Endothelial cell of umbilical vein (primary cell): ENCODE measurements around the gene RANGRF. TPM values are rescaled to one million over a fixed set of nuclear protein-coding genes. Genes with fewer than 3 reads are reported as not detected.

Experiments used
- BruUV-seq: library from RNA; stranded (reverse); fragments of 400-500 nt; replicated peaks from 2 replicates; lab custom pipeline; 2021; lab: Mats Ljungman, UMichigan
- CTCF ChIA-PET: fragments of 300-600, 350-600 bp; sonication (Branson Sonifier 250); formaldehyde crosslinking; loops from one replicate; lab custom pipeline; 2021; ENCODE audit warnings: antibody characterized with exemption, inconsistent platforms; lab: Charles Lee
- POLR2A ChIA-PET: fragments of 300-600, 350-600 bp; sonication (Branson Sonifier 250); formaldehyde crosslinking; loops from one replicate; lab custom pipeline; 2021; ENCODE audit warnings: antibody characterized with exemption, inconsistent platforms; lab: Charles Lee
- DNase-seq: peaks from one replicate; pipeline ENCODE4 v3.0.0-alpha.2; 2011; ENCODE audit warnings: low read depth, low spot score
- FAIRE-seq: peaks from 2 replicates; lab custom pipeline; 2011; peaks lifted over from hg19 to GRCh38; lab: Jason Lieb, UNC
- H2AFZ ChIP-seq: 2 replicates; pipeline ENCODE4 v1.6.0; 2012; ENCODE audit warnings: low read depth, low read length, control low read depth, inconsistent platforms
- H3K27ac ChIP-seq: 2 replicates; pipeline ENCODE4 v1.5.1; 2011; ENCODE audit warnings: low read depth, mild to moderate bottlenecking, control low read depth, low read length, moderate library complexity; ENCODE audit not compliant: insufficient read depth
- H3K27me3 ChIP-seq, 2 experiments: 2 replicates each; pipeline versions ENCODE4 v1.6.0 to v1.6.1; 2011; ENCODE audit warnings: low read length in 2 of 2, mixed read lengths in 1 of 2; ENCODE audit not compliant: control insufficient read depth in 2 of 2, insufficient read depth in 2 of 2
- H3K36me3 ChIP-seq, 2 experiments: 2 replicates in 1 of 2; 3 replicates in 1 of 2; pipeline ENCODE4 v1.5.1; 2011; ENCODE audit warnings: low read length in 2 of 2, mild to moderate bottlenecking in 1 of 2, moderate library complexity in 1 of 2; ENCODE audit not compliant: control insufficient read depth in 2 of 2, insufficient read depth in 2 of 2; ENCODE audit errors: extremely low read depth in 1 of 2
- H3K4me1 ChIP-seq: 3 replicates; pipeline ENCODE4 v1.5.1; 2011; ENCODE audit warnings: mild to moderate bottlenecking, low read length; ENCODE audit not compliant: control insufficient read depth, insufficient read depth; ENCODE audit errors: extremely low read depth
- H3K4me2 ChIP-seq: 2 replicates; pipeline ENCODE4 v1.6.1; 2011; ENCODE audit warnings: low read length, control low read depth, mixed read lengths; ENCODE audit not compliant: insufficient read depth
- H3K4me3 ChIP-seq, 3 experiments: fragments of 200-600 bp in 1 of 3; sonication (generic), shearing (Covaris generic) in 1 of 3; replicated peaks in 1 of 3; 2 replicates each; pipeline ENCODE4 v1.5.1; 2011 to 2016; ENCODE audit warnings: control low read depth in 3 of 3, low read length in 3 of 3, mild to moderate bottlenecking in 2 of 3, inconsistent platforms in 1 of 3, low read depth in 1 of 3, moderate library complexity in 1 of 3; ENCODE audit not compliant: insufficient read depth in 1 of 3
- H3K79me2 ChIP-seq: 2 replicates; pipeline ENCODE4 v1.6.0; 2012; ENCODE audit warnings: low read length, inconsistent platforms; ENCODE audit not compliant: control insufficient read depth, insufficient read depth
- H3K9ac ChIP-seq: replicated peaks from 2 replicates; pipeline ENCODE3; 2011; ENCODE audit warnings: low read length, control low read depth; ENCODE audit not compliant: insufficient read depth; ENCODE audit errors: extremely low read depth
- H3K9me1 ChIP-seq: replicated peaks from 3 replicates; pipeline ENCODE4 v1.6.0; 2011; ENCODE audit warnings: mild to moderate bottlenecking, low read length; ENCODE audit not compliant: control insufficient read depth, insufficient read depth; ENCODE audit errors: extremely low read depth
- H3K9me3 ChIP-seq: replicated peaks from 2 replicates; pipeline ENCODE4 v1.5.1; 2012; ENCODE audit warnings: low read length, inconsistent platforms; ENCODE audit not compliant: control insufficient read depth, insufficient read depth
- H4K20me1 ChIP-seq: replicated peaks from 2 replicates; pipeline ENCODE3; 2011; ENCODE audit warnings: mild to moderate bottlenecking, low read length; ENCODE audit not compliant: control insufficient read depth, insufficient read depth; ENCODE audit errors: extremely low read depth
- CTCF ChIP-seq, 2 donors: IDR thresholded peaks; 1 replicate in 1 of 2; 2 replicates in 1 of 2; pipeline ENCODE4 v1.5.1; 2011; ENCODE audit warnings: low read length in 2 of 2, mild to moderate bottlenecking in 2 of 2, moderate library complexity in 2 of 2, control low read depth in 1 of 2, inconsistent platforms in 1 of 2, low read depth in 1 of 2; ENCODE audit not compliant: insufficient read depth in 1 of 2; ENCODE audit errors: extremely low read depth in 1 of 2
- EZH2 ChIP-seq: IDR thresholded peaks from 2 replicates; pipeline ENCODE4 v1.6.1; 2012; ENCODE audit warnings: borderline replicate concordance, low read depth, mild to moderate bottlenecking, moderate library complexity, low read length, inconsistent platforms; ENCODE audit not compliant: severe bottlenecking
- FOS ChIP-seq: IDR thresholded peaks from 2 replicates; pipeline ENCODE4 v1.6.1; 2011; ENCODE audit warnings: mild to moderate bottlenecking, low read length, moderate library complexity, borderline replicate concordance; ENCODE audit not compliant: insufficient read depth
- GATA2 ChIP-seq: IDR thresholded peaks from 2 replicates; pipeline ENCODE4 v1.7.0; 2011; ENCODE audit warnings: low read depth, mild to moderate bottlenecking, moderate library complexity, mixed read lengths, low read length; ENCODE audit not compliant: insufficient read length, insufficient read depth
- JUN ChIP-seq: IDR thresholded peaks from 2 replicates; pipeline ENCODE4 v1.6.1; 2011; ENCODE audit warnings: borderline replicate concordance, low read depth; ENCODE audit not compliant: insufficient read length, insufficient read depth
- MYC ChIP-seq: IDR thresholded peaks from one replicate; pipeline ENCODE4 v1.6.1; 2011; ENCODE audit warnings: mild to moderate bottlenecking, low read depth, low read length
- POLR2A ChIP-seq: IDR thresholded peaks from 2 replicates; pipeline ENCODE4 v1.6.1; 2012; ENCODE audit warnings: low read depth, mild to moderate bottlenecking, control low read depth, low read length
- POLR2AphosphoS5 ChIP-seq: IDR thresholded peaks from 2 replicates; pipeline ENCODE4 v1.6.1; 2012; ENCODE audit warnings: low read depth, mild to moderate bottlenecking, control low read depth, low read length, moderate library complexity; ENCODE audit not compliant: insufficient read depth
- dilution Hi-C: fragments of 300-500 bp; cut with MboI; formaldehyde crosslinking; loops from one replicate; pipeline ENCODE4 v1.15.0; 2019; ENCODE audit warnings: low sequenced_read_pairs; ENCODE audit not compliant: extremely low pct_ligation_motif_present
- intact Hi-C: fragments of 100-400 bp; cut with micrococcal nuclease; formaldehyde crosslinking; loops from one replicate; pipeline ENCODE4 v1.10.0; 2022
- polyA plus RNA-seq, 4 experiments: library from polyadenylated mRNA; depleted of rRNA in 3 of 4; stranded (reverse) in 3 of 4; unstranded in 1 of 4; fragments of >200 nt; gene quantifications; 2 replicates each; pipeline versions ENCODE4 v1.2.1 to v1.2.3, GENCODE V29; 2011 to 2012; ENCODE audit warnings: missing spikeins in 1 of 4
- total RNA-seq: library from RNA; stranded (reverse); gene quantifications from 2 replicates; pipeline ENCODE4 v1.2.3, GENCODE V29; 2021
- TF ChIP-seq, protein P1 (sequence below): IDR thresholded peaks from 2 replicates; pipeline ENCODE4 v1.6.1; 2011; ENCODE audit not compliant: insufficient read depth, insufficient read length

Gene RANGRF
- total and polyA plus RNA-seq, 2 donors (not counting 3 experiments of a cell fraction or from before 2014, with no cell fraction given): 36.5 to 52.7 TPM

- dilution Hi-C loops: loop anchor here (10.0 kb wide), 1 partner anchor 66 kb away; no protein-coding TSS in a partner anchor
- FAIRE-seq (peak; percentile 90), DNase-seq (peak; percentile 58)
- Histone ChIP-seq H3K4me2 (no peak overlapping the region), H3K27me3 (no peaks in the 10 kb centered on the region), H3K36me3 (no peaks in the 10 kb centered on the region), H3K9me3 (no peaks in the 10 kb centered on the region), H3K4me1 (no peaks in the 10 kb centered on the region), H3K79me2 (no peaks in the 10 kb centered on the region), H3K9me1 (no peaks in the 10 kb centered on the region), H2AFZ (no peak overlapping the region), H4K20me1 (no peaks in the 10 kb centered on the region), H3K27ac (no peak overlapping the region), H3K4me3 (no peak overlapping the region), H3K9ac (no peak overlapping the region)
- no TSS peak for BruUV-seq
- ChIA-PET POLR2A (interaction anchor here (0.8 kb wide), 1 partner anchor 12 kb away, joined by 3 read pairs; the partner anchor contains the start of gene RANGRF), CTCF (interaction anchor here (0.6 to 1.9 kb wide), 35 partner anchors 12 to 240 kb away, joined by 3 to 16 read pairs (median 3); partner anchors contain the start of genes BORCS6, CTC1, KRABD2 and PFAS)
- no peak for TF ChIP-seq EZH2
- TF ChIP-seq CTCF (IDR thresholded peaks at IDR 0.05; ENCODE audit: extremely low read depth in 1 of 2, insufficient read depth in 1 of 2, low read depth in 1 of 2, low read length in 2 of 2): peak; percentile 80 to 89
- intact Hi-C loops: loop anchor here (1.0 to 2.0 kb wide), 6 partner anchors 47 to 180 kb away; partner anchors contain the start of gene PFAS
These were observed 12.3 kb downstream of the RANGRF start for GRCh38 chr17:8300627-8301242.

GRCh38 chr17:8310601-8311123 lies 22.2 kb downstream of the RANGRF start:
- POLR2A ChIA-PET: no interaction called here
- peak overlapping the region; percentile 78 for H3K4me2 ChIP-seq
- peaks cover 31% of the 10 kb centered on the region for H3K4me1 ChIP-seq
- CTCF ChIA-PET: no interaction called here
- peak overlapping the region; percentile 29 to 67 (median 60) for H3K4me3 ChIP-seq
- H4K20me1 ChIP-seq: no peaks in the 10 kb centered on the region
- H3K79me2 ChIP-seq: peaks cover 32% of the 10 kb centered on the region
- no peaks in the 10 kb centered on the region for H3K9me1 ChIP-seq
- H2AFZ ChIP-seq: peak overlapping the region; percentile 18
- intact Hi-C loops: loop anchor here (1.0 to 2.0 kb wide), 4 partner anchors 16 to 73 kb away; partner anchors contain the start of genes KRABD2 and RPL26
- H3K9ac ChIP-seq: peak overlapping the region; percentile 56
- H3K27ac ChIP-seq: peak overlapping the region; percentile 48
- no peaks in the 10 kb centered on the region for H3K9me3 ChIP-seq
- dilution Hi-C loops: no loop called here
- TF ChIP-seq GATA2: no peak
- peak; percentile 69 for TF ChIP-seq MYC
- no peak for TF ChIP-seq FOS
- TF ChIP-seq JUN: no peak
- TF ChIP-seq, protein P1, sequence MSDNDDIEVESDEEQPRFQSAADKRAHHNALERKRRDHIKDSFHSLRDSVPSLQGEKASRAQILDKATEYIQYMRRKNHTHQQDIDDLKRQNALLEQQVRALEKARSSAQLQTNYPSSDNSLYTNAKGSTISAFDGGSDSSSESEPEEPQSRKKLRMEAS: no peak
- TF ChIP-seq CTCF (IDR thresholded peaks at IDR 0.05; ENCODE audit: extremely low read depth in 1 of 2, insufficient read depth in 1 of 2, low read depth in 1 of 2, low read length in 2 of 2): no peak
- no peak for TF ChIP-seq EZH2
- no peak for TF ChIP-seq POLR2A
- TF ChIP-seq POLR2AphosphoS5: peak; percentile 51
- no peaks in the 10 kb centered on the region for H3K27me3 ChIP-seq
- H3K36me3 ChIP-seq: peaks cover 5 to 21% of the 10 kb centered on the region in 2 experiments
- no TSS peak for BruUV-seq
- FAIRE-seq (peak; percentile 96), DNase-seq (peak; percentile 55)
